Neural crest cell (in vitro differentiated cells): Measurements from ENCODE around the gene ZNF414. TPM values are rescaled to one million over a fixed set of nuclear protein-coding genes. Genes with fewer than 3 reads are reported as not detected.

Source experiments
- DNase-seq: peaks from one replicate; pipeline ENCODE4 v3.0.0; 2021; ENCODE audit warnings: low read depth, mixed read lengths, low spot score
- H3K27ac Mint-ChIP-seq: one replicate; pipeline ENCODE4 v1.8.0; 2021; ENCODE audit warnings: mild to moderate bottlenecking, mixed read lengths; ENCODE audit not compliant: unreplicated experiment
- H3K27me3 Mint-ChIP-seq: 2 replicates; pipeline ENCODE4 v1.8.0; 2021; ENCODE audit warnings: low read depth, mild to moderate bottlenecking, mixed read lengths
- H3K36me3 Mint-ChIP-seq: 2 replicates; pipeline ENCODE4 v1.8.0; 2021; ENCODE audit warnings: low read depth, mild to moderate bottlenecking, mixed read lengths
- H3K4me1 Mint-ChIP-seq: 2 replicates; pipeline ENCODE4 v1.8.0; 2021; ENCODE audit warnings: mixed read lengths
- H3K4me3 Mint-ChIP-seq: one replicate; pipeline ENCODE4 v1.8.0; 2021; ENCODE audit warnings: mild to moderate bottlenecking, mixed read lengths
- H3K9me3 Mint-ChIP-seq: 2 replicates; pipeline ENCODE4 v1.8.0; 2021; ENCODE audit warnings: mixed read lengths
- total RNA-seq: library from RNA; stranded (reverse); gene quantifications from 2 replicates; pipeline ENCODE4 v1.2.1, GENCODE V29; 2021
- TF ChIP-seq, protein P1 (sequence below): fragments of 200-600 bp; sonication (generic); conservative IDR thresholded peaks from 2 replicates; pipeline ENCODE4 v1.5.0; 2021; ENCODE audit warnings: antibody characterized with exemption, mild to moderate bottlenecking

ZNF414 gene
- total RNA-seq, 1 donor from 2014 or later = 31.8 TPM

DNA sequence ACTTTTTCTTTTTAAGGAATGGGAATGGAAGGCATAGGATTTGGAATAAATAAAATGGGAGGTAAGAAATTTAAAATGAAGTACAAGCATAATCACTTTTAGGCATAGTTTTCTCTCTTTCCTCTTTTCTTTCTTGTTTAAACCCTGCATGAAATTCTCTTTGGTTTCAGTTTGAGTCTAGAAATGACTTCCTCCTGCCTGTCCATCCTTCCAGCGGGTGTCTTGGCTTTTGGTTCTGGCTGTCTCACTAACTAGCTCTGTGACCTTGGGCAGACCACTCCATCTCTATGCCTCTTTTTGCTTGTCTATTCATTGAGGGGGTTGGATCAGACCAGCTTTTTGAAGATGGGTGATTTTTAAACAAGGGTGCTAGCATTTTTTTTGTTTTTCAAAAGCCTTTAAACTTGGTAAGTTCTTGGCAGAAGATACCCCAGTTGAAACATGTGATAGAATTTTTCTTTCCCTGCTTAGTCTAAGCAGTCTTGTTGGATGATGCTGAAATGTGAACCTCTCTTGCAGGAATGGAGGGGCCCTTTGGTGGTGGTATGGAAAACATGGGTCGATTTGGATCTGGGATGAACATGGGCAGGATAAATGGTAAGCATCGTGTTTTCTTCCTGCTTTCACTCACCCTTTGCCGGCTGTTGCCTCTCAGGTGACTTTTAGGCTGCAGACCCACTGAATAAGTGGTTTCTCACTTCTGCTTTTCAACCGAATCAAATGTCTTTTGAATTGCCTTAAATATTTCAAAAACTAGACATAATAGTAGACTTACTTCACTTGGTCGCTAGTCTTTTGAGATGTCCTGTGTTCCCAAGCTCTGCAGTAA, 40.1 kb downstream of the ZNF414 start:
- H3K4me3 Mint-ChIP-seq = no peak overlapping the region
- H3K36me3 Mint-ChIP-seq = peaks cover 39% of the 10 kb centered on the region
- no peak overlapping the region for H3K27ac Mint-ChIP-seq
- H3K27me3 Mint-ChIP-seq = no peaks in the 10 kb centered on the region
- no peak for DNase-seq
- peaks cover 20% of the 10 kb centered on the region for H3K4me1 Mint-ChIP-seq
- TF ChIP-seq, protein P1, sequence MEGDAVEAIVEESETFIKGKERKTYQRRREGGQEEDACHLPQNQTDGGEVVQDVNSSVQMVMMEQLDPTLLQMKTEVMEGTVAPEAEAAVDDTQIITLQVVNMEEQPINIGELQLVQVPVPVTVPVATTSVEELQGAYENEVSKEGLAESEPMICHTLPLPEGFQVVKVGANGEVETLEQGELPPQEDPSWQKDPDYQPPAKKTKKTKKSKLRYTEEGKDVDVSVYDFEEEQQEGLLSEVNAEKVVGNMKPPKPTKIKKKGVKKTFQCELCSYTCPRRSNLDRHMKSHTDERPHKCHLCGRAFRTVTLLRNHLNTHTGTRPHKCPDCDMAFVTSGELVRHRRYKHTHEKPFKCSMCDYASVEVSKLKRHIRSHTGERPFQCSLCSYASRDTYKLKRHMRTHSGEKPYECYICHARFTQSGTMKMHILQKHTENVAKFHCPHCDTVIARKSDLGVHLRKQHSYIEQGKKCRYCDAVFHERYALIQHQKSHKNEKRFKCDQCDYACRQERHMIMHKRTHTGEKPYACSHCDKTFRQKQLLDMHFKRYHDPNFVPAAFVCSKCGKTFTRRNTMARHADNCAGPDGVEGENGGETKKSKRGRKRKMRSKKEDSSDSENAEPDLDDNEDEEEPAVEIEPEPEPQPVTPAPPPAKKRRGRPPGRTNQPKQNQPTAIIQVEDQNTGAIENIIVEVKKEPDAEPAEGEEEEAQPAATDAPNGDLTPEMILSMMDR = no peak
- H3K9me3 Mint-ChIP-seq = no peaks in the 10 kb centered on the region

DNA sequence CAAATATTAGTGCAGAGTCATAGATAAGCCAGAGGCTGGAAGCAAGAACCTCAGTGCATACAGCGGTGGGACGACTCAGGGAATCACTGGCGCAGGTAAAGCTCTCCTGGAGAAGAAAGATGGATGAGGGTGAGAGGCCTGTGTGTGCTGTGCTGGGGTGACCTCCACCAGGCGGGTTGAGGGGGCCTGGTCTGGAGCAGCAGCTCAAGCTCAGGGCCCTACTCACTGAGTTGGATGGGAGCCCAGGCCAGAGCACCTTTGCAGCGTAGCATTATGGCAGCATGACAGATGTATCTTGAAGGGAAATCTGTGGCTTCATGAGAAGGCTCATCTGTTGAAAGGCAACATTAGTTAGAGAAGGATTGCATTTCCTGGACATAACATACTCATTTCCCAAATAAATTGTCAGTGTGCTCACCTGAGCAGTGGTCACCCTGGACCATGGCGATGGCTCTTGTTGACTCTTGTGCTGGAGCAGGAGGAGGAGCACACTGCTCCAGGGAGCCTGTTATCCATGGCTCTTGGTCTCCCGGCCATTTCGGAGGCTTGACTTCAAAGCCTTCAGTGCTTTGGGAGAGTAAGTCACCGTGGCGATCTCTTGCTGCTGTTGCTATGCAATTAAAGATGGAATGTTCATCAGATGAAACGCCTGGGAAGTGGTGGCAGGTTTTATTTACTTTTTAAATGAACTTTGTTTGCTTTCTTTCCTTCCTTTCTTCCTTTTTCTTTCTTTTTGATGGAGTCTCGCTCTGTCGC, 44.2 kb downstream of the ZNF414 start:
- Mint-ChIP-seq H3K9me3 (no peaks in the 10 kb centered on the region), H3K4me3 (no peak overlapping the region), H3K27me3 (no peaks in the 10 kb centered on the region), H3K36me3 (peaks cover 46% of the 10 kb centered on the region), H3K27ac (no peak overlapping the region), H3K4me1 (peaks cover 9% of the 10 kb centered on the region)
- TF ChIP-seq, protein P1 = no peak
- DNase-seq = no peak

DNA sequence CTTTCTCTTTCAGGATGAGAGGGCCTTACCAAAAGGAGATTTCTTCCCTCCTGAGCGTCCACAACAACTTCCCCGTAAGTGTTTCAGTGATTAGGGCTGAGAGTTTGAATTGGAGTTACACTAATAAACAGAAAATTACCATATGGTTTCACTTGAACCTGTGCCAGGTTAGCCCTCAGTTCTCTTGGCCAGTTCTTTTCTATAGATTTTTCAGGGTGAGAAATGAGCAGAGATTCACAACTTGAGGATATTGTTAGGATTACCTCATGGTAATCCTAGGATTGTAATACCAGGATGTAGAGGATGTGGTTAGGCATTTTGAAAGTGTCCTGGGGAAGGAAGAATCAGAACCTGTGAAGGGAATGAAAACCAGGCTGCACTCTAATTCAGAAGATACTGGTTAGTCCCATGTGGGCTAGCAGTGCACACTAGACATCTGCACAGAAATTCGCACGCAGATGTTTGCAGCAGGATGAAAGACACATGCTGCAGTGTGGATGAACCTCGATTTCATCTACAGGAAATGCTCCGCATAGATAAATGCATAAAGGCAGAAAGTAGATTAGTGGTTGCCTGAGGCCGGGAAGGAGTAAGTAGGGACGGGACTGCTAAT, 45.1 kb downstream of the ZNF414 start:
- Mint-ChIP-seq H3K36me3 (peaks cover 44% of the 10 kb centered on the region), H3K4me3 (no peak overlapping the region), H3K9me3 (no peaks in the 10 kb centered on the region), H3K27ac (no peak overlapping the region), H3K4me1 (peaks cover 9% of the 10 kb centered on the region), H3K27me3 (no peaks in the 10 kb centered on the region)
- DNase-seq = no peak
- TF ChIP-seq, protein P1 = no peak

DNA sequence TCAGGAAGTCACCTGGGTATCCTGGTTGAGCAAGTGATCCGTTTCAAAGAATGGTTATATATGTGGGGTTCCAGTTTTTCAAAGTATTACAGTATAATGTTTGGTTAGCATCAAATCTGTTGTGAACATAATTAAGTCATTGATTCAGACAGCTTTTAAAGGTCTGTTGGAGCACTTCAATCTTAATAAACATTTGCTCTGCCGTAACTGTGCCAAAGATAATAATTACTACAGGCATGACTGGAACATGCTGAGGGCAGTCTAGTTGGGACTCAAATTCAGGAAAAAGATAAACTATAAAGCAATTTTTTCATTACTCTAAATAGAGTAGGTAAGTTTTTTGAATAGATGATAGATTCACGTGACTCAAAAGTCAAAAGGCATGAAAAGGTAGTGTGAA, 45.8 kb downstream of the ZNF414 start:
- peaks cover 43% of the 10 kb centered on the region for H3K36me3 Mint-ChIP-seq
- no peak overlapping the region for H3K4me3 Mint-ChIP-seq
- H3K27ac Mint-ChIP-seq = no peak overlapping the region
- no peak for DNase-seq
- TF ChIP-seq, protein P1 = no peak
- H3K9me3 Mint-ChIP-seq = no peaks in the 10 kb centered on the region
- peaks cover 9% of the 10 kb centered on the region for H3K4me1 Mint-ChIP-seq
- no peaks in the 10 kb centered on the region for H3K27me3 Mint-ChIP-seq

DNA sequence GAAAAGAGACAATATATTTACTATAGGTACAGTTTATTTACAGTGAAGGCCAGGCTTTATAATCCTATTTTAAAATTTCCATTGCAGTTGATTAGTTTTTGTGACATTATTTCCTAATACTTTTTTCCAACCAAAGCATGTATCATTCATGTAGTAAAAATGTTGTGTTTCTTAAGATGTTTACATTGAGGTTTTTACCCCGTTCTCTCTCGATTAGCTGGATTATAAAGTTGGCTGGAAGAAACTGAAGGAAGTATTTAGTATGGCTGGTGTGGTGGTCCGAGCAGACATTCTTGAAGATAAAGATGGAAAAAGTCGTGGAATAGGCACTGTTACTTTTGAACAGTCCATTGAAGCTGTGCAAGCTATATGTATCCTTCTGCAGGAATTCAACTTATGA, 47.9 kb downstream of the ZNF414 start:
- DNase-seq = no peak
- Mint-ChIP-seq H3K27me3 (no peaks in the 10 kb centered on the region), H3K4me3 (no peak overlapping the region), H3K9me3 (no peaks in the 10 kb centered on the region), H3K27ac (no peak overlapping the region), H3K36me3 (peaks cover 45% of the 10 kb centered on the region), H3K4me1 (peaks cover 28% of the 10 kb centered on the region)
- TF ChIP-seq, protein P1 = no peak
